ENCODE data around the gene ZNF335.

Gene ZNF335

GRCh38 chr20:45951925-45952834, 19.8 kb downstream of the ZNF335 start:
- no peak for DNase-seq (ENCODE audit: low read depth in 2 of 2)

GRCh38 chr20:45950330-45950646, 21.7 kb downstream of the ZNF335 start:
- DNase-seq (ENCODE audit: low read depth in 2 of 2), result no peak

GRCh38 chr20:45949542-45950329, 22.3 kb downstream of the ZNF335 start:
- no peak for DNase-seq (ENCODE audit: low read depth in 2 of 2)

GRCh38 chr20:45948742-45949541, 23.1 kb downstream of the ZNF335 start:
- DNase-seq (ENCODE audit: low read depth in 2 of 2), result no peak

- DNase-seq (ENCODE audit: low read depth in 2 of 2), result no peak
These were observed 23.7 kb downstream of the ZNF335 start for GRCh38 chr20:45948261-45948733.

- DNase-seq (ENCODE audit: low read depth in 2 of 2), result no peak
These were observed 24.7 kb downstream of the ZNF335 start for GRCh38 chr20:45947110-45947866.

GRCh38 chr20:45946149-45946970, 25.6 kb downstream of the ZNF335 start:
- DNase-seq (ENCODE audit: low read depth in 2 of 2), result no peak

GRCh38 chr20:45945678-45946148, 26.3 kb downstream of the ZNF335 start:
- DNase-seq (ENCODE audit: low read depth in 2 of 2), result no peak

GRCh38 chr20:45944965-45945677, 26.9 kb downstream of the ZNF335 start:
- no peak for DNase-seq (ENCODE audit: low read depth in 2 of 2)

- DNase-seq (ENCODE audit: low read depth in 2 of 2), result no peak
These were observed 27.6 kb downstream of the ZNF335 start for GRCh38 chr20:45944151-45944964.

GRCh38 chr20:45943613-45944012, 28.4 kb downstream of the ZNF335 start:
- no peak for DNase-seq (ENCODE audit: low read depth in 2 of 2)

GRCh38 chr20:45940469-45940868, 31.5 kb downstream of the ZNF335 start:
- DNase-seq (ENCODE audit: low read depth in 2 of 2), result no peak

GRCh38 chr20:45940053-45940452, 31.9 kb downstream of the ZNF335 start:
- no peak for DNase-seq (ENCODE audit: low read depth in 2 of 2)

GRCh38 chr20:45938727-45939438, 33.1 kb downstream of the ZNF335 start:
- DNase-seq (ENCODE audit: low read depth in 2 of 2), result no peak

- no peak for DNase-seq (ENCODE audit: low read depth in 2 of 2)
These were observed 34.2 kb downstream of the ZNF335 start for GRCh38 chr20:45937765-45938164.

- no peak for DNase-seq (ENCODE audit: low read depth in 2 of 2)
These were observed 36.5 kb downstream of the ZNF335 start for GRCh38 chr20:45935416-45936046.

GRCh38 chr20:45934586-45935415, 37.2 kb downstream of the ZNF335 start, which contains the start of gene PCIF1:
Gene PCIF1, plus strand, starts transcription at chr20:45934683. Its CDS starts 4,317 bp downstream, at chr20:45939000.
- DNase-seq (ENCODE audit: low read depth in 2 of 2), result peak; percentile 95 to 97
